Measurements from ENCODE around the gene TFCP2L1.
A peak's percentile ranks its signal among the peaks of the same experiment; 100 is the strongest.
"Not testable (repeated sequence)": the region's sequence is repeated elsewhere in the genome, so short reads cannot be mapped to it uniquely, and the experiment has no call there.

TFCP2L1 gene

GRCh38 chr2:121242175-121242875, 42.7 kb downstream of the TFCP2L1 start:
- DNase-seq (ENCODE audit: low spot score) = no peak

- DNase-seq (ENCODE audit: low spot score) = no peak
These were observed 43.5 kb downstream of the TFCP2L1 start for GRCh38 chr2:121241466-121241865.

GRCh38 chr2:121240436-121240835, 44.6 kb downstream of the TFCP2L1 start:
- DNase-seq (ENCODE audit: low spot score) = no peak

- no peak for DNase-seq (ENCODE audit: low spot score)
These were observed 45.0 kb downstream of the TFCP2L1 start for GRCh38 chr2:121239969-121240368.

- no peak for DNase-seq (ENCODE audit: low spot score)
These were observed 45.5 kb downstream of the TFCP2L1 start for GRCh38 chr2:121239471-121239870.

GRCh38 chr2:121238828-121239227, 46.2 kb downstream of the TFCP2L1 start:
- no peak for DNase-seq (ENCODE audit: low spot score)

GRCh38 chr2:121237980-121238665, 46.9 kb downstream of the TFCP2L1 start:
- peak; percentile 74 for DNase-seq (ENCODE audit: low spot score)

GRCh38 chr2:121237336-121237979, 47.5 kb downstream of the TFCP2L1 start:
- no peak for DNase-seq (ENCODE audit: low spot score)

- no peak for DNase-seq (ENCODE audit: low spot score)
These were observed 48.3 kb downstream of the TFCP2L1 start for GRCh38 chr2:121236650-121237180.

- no peak for DNase-seq (ENCODE audit: low spot score)
These were observed 48.8 kb downstream of the TFCP2L1 start for GRCh38 chr2:121236101-121236640.

GRCh38 chr2:121235542-121235941, 49.5 kb downstream of the TFCP2L1 start:
- no peak for DNase-seq (ENCODE audit: low spot score)

- DNase-seq (ENCODE audit: low spot score) = no peak
These were observed 50.2 kb downstream of the TFCP2L1 start for GRCh38 chr2:121234791-121235190.

- no peak for DNase-seq (ENCODE audit: low spot score)
These were observed 50.9 kb downstream of the TFCP2L1 start for GRCh38 chr2:121234144-121234543.

GRCh38 chr2:121233486-121234110, 51.4 kb downstream of the TFCP2L1 start:
- no peak for DNase-seq (ENCODE audit: low spot score)

- no peak for DNase-seq (ENCODE audit: low spot score)
These were observed 52.3 kb downstream of the TFCP2L1 start for GRCh38 chr2:121232626-121233265.

GRCh38 chr2:121231385-121232000, 53.5 kb downstream of the TFCP2L1 start:
- no peak for DNase-seq (ENCODE audit: low spot score)

- peak; percentile 77 for DNase-seq (ENCODE audit: low spot score)
These were observed 56.5 kb downstream of the TFCP2L1 start for GRCh38 chr2:121228521-121228920.

GRCh38 chr2:121227381-121228144, 57.4 kb downstream of the TFCP2L1 start:
- DNase-seq (ENCODE audit: low spot score) = peak; percentile 88

GRCh38 chr2:121225681-121226080, 59.3 kb downstream of the TFCP2L1 start:
- not testable (repeated sequence) for DNase-seq (ENCODE audit: low spot score)

GRCh38 chr2:121220995-121221394, 64.0 kb downstream of the TFCP2L1 start:
- peak; percentile 91 for DNase-seq (ENCODE audit: low spot score)
